ENCODE results near the gene EVX2.

Gene EVX2

DNA sequence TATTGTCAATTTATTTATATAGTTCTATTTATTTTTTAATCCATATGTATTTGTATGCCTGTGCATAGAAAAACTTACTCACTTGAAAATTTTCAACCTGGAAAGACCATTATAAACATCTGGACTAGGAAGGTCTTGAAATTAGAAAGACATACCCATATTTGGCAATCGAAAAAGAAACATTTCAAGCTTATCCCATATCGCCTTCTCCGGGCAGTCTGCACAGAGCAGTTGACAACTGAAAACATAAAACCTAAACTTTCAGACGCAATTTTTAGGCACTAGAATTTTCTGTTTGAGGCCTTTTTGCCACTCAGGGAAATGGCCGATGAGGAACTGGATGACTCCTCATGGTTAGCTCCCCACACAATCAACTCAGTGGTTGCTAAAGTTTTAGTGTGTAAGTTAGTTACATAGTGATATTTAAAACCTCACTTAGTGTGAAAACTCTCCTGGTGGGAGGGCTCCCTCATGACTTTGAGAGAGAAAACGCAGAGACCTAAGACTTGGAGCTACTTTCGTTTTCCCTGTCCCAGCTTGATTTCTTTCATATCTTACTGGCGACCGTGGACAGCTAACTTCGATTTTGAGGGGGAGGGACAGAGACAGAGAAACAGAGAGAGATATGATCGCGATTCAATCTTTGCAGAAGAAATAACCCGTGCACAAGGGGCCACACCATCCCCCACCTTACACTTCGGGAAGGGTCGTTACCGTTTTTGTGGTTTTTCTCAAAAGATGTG lies 12.7 kb upstream of the EVX2 start:
- DNase-seq (ENCODE audit: low read depth, low spot score), result no peak

DNA sequence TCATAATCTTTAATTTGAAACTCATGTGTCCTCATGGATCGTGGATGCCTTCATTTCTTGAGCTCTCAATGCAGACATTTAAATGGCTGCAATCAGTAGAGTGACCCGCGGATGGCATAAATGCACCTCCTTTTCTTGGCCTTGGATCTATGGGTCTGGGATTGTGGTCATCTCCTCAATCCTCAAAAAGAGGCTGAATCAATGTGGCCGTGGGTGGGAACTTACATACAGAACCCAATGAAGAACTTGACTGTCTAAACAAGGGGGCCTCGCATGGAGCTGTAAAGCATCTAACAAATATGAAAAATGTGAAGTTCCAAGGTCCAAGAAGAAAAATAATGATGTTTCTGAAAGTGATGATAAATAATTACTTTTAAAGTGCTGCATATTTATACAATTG lies 11.7 kb upstream of the EVX2 start:
- no peak for DNase-seq (ENCODE audit: low read depth, low spot score)

DNA sequence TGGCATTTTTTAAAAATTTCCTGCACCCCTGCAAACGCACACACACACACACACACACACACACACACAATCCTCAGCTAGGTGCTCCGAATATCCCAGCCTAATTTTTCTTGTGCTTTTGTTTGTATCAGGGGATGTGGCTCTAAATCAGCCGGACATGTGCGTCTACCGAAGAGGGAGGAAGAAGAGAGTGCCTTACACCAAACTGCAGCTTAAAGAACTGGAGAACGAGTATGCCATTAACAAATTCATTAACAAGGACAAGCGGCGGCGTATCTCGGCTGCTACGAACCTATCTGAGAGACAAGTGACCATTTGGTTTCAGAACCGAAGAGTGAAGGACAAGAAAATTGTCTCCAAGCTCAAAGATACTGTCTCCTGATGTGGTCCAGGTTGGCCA lies 10.6 kb upstream of the EVX2 start:
- no peak for DNase-seq (ENCODE audit: low read depth, low spot score)

DNA sequence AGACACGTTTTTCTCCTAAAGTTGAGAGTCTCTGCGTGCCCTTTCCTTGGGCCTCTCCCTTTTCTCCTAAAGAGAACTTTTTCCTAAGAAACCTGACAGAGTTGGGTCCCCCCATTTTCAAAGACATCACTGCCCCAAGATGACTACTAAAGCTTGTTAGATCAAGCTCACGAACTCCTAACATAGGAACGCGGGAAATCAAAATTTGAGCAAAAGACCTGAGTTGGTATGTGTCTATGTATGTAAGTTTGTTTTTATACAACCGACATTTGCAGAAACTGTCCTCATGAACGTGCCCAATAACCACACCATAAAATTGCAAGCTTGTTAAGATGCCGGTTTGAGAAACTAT lies 10.1 kb upstream of the EVX2 start:
- DNase-seq (ENCODE audit: low read depth, low spot score), result no peak

DNA sequence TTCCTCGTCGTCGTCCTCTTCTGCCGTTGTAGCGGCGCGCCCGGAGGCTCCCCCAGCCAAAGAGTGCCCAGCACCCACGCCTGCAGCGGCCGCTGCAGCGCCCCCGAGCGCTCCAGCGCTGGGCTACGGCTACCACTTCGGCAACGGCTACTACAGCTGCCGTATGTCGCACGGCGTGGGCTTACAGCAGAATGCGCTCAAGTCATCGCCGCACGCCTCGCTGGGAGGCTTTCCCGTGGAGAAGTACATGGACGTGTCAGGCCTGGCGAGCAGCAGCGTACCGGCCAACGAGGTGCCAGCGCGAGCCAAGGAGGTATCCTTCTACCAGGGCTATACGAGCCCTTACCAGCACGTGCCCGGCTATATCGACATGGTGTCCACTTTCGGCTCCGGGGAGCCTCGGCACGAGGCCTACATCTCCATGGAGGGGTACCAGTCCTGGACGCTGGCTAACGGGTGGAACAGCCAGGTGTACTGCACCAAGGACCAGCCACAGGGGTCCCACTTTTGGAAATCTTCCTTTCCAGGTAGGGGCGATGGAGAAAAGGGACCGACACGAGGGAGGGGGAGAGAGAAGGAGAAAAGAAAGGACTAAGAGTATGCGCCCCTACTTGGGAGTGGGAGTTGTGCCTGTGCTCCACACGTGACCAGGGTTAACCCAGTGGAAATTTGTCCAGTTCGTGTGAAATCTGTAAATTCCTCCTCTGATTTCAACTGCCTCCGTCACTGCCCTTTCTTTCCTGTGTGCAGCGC lies 9.6 kb upstream of the EVX2 start:
- no peak for DNase-seq (ENCODE audit: low read depth, low spot score)

DNA sequence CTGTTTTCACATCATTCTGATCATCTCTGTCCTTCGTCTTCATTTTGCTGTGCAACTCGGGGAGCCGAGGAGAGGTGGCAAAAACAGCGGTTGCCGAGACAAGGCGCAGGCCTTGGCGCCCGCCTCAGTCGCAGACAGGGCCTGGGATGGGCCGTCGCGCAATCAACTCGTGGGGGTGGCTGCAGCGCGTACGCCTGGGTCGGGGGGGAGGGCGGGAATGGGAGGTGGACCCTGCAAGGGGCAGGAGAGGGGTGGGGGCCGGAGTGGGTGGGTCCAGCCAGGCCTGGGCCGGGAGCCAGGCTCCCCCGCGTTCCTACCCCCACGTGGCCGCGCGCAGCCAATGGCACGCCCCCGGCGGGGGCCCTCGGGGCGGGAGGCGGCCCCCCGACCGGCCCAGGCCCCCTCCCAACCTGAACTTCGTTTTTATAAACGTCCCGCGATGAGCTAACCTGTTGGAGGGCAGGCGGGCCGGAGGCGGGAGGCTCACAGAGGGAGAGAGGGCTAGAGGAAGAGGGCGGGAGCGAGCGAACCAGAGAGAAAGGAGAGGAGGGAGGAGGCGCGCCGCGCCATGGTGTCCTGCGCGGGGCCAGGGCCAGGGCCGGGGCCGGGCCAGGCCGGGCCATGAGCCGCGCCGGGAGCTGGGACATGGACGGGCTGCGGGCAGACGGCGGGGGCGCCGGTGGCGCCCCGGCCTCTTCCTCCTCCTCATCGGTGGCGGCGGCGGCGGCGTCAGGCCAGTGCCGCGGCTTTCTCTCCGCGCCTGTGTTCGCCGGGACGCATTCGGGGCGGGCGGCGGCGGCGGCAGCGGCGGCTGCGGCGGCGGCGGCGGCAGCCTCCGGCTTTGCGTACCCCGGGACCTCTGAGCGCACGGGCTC lies 8.7 kb upstream of the EVX2 start, which contains the start of gene HOXD13:
TSS of gene HOXD13 (plus strand) at position 452 of the 875 bp plus-strand sequence. CDS start at position 622, 170 bp downstream.
- DNase-seq (ENCODE audit: low read depth, low spot score), result no peak

DNA sequence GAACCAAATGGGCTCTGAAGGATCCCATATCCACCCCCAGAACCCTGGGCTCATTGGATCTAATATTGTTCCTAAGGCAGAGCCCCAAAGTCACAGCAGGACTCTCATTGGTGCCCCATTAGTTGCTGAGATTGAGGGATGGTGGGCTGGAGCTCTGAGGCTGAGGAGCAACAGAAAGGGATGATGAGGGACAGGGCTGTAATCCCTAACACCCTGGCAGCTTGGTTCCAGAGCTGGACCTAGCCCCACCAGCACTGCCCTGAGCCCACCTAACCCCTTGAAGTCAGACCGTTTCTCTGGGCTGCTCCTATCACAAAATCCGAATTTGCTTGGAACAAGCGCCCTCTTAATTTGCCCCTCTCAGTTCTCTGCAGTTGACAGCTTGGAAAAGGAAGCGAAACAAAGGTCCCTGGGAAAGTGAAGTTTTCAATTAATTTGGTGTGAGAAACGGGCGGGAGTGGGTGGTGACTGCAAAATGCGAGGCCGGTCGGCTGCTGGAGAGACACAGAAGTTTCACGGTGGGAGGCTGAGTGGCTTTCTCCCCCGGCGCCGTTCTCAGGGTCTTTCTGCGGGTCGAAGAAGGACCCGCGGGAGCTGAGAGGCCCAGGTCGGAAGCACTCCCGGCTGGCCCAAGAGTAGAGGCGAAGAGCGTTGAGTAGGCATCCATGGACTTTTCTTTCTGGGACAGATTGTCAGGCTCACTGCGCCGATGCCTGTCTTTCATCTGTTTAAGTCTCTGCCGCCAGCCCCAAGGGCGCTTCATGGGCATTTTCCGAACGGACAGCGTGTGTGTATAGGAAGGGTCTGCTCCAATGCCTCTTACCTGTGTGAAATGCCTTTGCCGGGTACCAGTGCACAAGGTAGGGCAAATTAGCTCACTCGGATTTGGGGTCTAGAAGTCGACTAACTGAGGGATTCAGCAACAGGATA lies 7.8 kb upstream of the EVX2 start:
- no peak for DNase-seq (ENCODE audit: low read depth, low spot score)

DNA sequence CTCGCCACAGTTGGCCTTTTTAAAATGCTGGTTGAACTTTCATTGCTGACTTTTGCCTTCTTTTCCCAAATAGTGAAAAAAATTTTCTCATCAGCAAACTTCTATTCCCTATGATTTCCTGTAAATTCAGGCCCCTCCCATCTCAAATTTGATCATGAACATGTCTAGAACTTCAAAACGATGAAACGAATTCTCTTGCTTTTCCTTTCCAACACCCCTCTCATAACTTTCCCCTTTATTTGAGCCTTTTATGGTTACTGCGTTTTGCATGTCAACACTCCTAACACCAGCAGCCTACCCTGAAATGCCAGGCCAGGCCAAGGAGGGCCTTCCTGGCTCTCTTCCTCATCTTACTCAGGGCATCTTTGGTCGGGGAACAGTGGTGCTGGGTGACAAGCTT lies 7.1 kb upstream of the EVX2 start:
- DNase-seq (ENCODE audit: low read depth, low spot score), result no peak

DNA sequence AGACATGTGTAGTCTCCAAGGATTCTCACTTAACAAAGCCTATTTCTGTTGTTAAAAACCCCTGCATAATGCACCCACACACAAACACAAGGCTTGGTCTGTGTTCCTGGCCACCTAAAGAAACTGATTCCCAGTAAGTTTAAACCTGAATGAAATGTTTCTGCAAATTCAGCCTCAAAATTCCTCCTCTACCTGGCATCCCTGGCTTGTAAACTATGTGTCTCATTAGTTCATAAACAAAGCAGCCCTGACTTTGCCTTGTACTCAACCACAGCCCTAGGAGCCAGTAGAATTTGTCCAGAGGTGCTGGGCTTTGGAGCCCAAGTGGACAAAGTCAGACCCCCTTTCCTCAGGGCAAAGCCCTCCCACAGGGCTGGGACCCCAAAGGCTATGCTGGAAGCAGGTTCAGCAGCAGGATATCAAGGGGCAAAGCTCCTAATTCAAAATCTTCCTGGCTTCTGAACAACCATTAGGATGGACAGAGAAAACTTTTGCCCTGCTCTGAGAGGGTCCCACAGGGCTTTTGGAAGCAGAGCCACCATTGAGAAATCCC lies 6.2 kb upstream of the EVX2 start:
- no peak for DNase-seq (ENCODE audit: low read depth, low spot score)

DNA sequence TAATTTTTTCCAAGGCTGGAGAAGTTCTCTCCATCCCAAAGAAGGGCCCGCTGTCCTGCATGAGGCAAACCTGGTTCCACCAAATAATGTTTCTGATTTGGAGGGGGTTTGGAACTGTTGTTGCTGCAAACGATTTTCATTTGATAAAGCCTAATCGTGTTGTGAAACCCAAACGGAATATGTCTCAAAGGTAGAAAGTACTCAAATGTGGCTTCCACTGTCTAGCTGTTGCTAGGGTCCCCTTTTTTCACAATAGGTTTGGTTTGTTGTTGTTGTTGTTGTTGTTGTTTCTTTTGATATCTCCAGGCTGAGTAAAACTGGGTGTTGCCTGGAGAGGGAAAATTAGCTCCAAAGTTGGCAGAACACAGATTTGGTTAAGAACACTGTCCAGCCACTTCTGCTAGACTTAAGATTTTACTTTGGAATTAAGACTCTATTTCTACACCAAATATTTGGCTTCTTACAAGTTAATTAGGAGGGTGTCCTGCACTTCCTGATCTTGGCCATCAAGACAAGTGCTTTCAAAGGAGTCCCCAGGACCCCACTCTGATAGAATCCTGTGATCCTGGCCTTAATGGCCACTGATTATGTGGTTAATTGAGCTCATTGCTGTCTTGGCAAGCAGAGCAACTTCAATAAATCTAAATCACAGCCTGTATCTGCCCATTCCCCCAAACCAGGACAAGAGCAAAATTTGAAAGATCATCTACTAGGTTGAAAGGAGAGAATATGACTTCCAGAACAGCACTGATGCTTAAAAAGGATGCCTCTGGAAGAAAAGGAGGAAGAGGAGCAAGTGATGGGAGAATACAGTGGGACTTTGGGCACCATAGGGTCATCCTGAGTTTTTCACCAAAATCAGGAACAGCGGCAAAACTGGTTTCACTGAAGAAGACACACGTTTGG lies 5.4 kb upstream of the EVX2 start:
- no peak for DNase-seq (ENCODE audit: low read depth, low spot score)

DNA sequence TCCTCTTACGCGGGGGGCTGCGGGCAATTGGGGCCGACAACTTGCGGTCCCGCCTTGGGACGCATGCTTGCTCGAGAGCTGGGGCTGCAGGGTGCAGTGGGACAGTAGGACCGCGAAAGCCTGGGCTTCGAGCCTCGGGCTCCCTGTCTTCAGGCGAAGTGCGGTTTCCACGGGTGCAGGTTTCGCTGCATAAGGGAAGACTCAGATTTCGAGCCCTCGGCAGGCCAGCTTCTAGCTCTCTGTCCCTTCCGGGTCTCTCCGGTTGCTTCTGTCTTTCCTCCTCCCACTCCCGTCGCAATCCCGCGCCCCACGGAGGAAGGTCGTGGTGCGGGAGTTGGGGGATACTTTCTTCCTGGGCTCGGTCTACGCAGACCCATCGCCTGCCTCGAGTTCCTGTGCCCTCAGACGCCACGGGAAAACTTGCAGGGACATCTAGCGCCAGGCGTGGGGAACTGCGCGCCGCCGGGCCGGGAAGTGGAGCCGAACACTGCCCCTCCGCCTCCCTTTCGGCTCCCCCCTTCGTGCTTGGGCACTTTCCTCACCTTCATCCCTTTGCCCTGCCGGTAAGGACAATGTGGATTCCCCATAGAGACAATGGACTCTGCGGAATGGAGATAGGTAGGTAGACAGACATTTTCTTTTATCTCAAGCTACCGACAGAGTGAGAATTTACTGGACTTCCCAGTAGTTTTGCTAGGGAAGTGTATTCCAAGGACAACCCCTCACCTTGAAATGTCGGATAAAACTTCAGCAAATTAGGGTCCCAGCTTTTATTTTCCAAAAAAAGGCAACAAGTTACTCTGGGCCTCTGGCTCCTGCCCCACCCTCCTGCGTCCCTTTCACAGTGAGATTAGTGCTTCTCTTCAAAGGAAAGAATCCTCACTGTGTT lies 4.5 kb upstream of the EVX2 start:
- no peak for DNase-seq (ENCODE audit: low read depth, low spot score)

DNA sequence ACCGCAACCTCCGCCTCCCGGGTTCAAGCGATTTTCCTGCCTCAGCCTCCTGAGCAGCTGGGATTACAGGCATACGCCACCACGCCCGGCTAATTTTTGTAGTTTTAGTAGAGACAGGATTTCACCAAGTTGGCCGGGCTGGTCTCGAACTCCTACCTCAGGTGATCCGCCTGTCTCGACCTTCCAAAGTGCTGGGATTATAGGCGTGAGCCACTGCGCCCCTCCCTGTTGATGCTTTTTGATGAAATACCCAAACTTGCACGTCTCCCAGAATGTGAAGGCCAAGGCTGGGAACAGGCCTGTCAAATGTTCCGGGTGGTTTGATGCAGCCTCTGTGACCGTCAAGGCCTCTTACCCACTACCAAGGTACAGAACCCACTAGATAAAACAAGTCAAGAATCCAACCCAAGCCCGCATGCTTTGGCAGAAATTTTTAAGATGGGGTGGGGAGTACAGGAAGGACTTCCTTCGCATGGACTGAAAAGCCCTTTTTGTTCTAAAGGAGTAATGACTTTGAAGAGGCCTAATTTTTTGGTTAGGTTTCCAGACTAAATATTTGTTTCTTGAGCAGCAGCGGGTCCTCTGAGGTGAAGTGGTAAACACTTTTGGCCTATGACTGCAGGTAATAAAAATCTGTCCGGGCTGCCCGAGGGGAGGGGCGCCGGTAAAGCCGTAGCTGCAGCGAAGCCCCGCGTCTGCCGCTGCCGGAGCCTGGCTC lies 3.7 kb upstream of the EVX2 start:
- no peak for DNase-seq (ENCODE audit: low read depth, low spot score)

DNA sequence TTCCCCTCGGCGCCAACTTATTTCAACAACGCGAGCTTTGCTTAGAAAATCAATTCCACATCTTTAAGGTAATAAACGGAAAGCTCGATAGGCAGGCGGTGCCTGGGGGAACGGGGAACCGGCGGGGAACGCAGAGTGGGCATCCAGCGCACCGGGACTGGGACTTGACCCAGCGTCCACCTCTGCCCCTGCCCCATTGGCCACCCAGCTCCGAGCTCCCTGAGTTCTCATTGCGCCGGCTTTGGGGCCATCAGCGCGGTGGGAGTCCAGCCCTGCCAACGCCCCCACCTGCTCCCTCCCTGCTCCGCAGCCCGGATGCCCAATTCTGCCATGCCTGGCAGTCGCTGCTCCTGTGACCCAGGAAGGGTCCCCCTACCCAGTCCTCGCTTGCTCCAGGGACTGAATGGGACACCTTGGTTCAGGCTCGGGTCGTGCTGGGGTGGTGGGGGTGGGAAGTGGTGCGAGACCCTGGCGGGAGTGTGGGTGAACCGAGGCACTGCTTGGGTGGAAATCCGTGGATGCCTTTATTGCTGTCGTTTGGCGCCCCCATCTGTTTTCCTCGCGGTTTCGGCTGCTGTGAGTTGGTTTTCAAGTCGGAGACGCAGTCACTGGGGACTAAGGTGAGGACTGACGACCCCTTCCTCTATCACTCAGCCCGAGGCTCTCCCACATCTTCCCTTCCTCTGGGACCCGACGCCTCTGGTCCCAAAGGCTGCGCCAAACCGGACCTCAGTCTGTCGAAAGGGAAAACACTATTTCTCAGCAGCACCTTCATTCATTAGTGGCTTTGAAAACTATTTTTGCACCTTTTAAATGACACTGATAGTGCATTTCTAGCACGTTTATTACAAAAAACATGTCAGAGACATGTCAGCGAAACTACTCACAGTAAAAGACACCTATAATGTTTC lies 2.4 kb upstream of the EVX2 start:
- DNase-seq (ENCODE audit: low read depth, low spot score), result no peak

DNA sequence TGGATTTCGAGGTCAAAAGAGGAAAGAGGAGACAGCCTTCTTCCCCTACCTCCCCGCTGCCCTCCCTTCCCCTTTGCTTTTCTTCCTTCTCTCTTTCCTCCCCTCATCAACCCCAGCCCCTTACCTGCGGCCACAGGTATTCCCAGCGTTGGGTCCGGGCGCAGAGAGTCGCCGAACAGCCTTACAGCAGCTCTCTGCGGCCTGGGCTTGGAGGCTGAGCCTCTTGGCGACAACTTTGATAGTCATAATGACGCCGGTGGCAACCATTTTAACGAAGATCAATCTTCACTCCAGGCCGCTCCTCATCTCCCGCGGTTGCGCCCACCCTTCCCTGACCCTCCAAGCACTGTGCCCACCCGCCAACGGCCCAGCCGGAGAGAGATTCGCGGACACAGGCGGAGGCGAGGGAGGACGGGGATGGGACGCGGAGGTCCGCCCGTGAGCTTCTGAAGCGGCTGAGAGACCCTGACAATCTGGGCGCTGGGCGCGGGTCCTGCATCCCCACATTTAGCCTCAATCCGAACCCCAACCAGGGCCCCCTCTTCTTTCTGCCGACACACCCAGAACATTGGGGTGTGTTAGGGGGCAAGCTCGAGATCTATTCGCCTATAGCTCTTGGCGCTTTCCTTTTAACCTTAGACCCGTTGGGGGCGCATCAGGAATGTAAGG lies 1.5 kb upstream of the EVX2 start:
- DNase-seq (ENCODE audit: low read depth, low spot score), result no peak

DNA sequence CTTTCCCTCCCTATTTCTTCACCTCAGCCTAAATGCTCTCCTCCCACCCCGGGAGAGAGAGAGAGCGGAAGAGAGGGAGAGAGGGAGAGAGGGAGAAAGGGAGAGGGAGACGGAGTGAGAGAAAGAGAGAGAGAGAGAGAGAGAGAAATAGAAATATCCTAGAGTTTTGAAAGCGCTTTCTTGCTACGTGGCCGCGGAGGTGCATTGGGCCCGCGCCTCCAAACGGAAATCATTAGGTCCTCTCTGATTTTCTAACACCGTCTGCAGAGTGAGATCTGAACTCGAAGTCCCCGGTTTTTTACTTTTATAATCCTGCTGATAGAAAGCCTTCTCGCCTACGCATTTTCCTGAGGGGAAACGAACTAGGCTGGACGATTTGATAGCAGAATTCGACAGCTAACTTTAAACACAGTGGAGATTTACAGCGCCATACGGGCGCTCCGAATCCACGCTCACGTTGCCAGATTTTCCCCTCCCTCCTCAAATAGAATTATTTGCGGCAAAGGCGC lies 903 bp upstream of the EVX2 start:
- no peak for DNase-seq (ENCODE audit: low read depth, low spot score)

Measured in smooth muscle cell of the brain vasculature (primary cell).